Anterior cingulate cortex (tissue), 58 donors: ENCODE results near the gene OR2H1.

ENCODE experiments used
- DNase-seq, 58 donors: peaks; one replicate each; lab custom pipeline; 2025; lab: John Stamatoyannopoulos, UW

OR2H1 gene

DNA sequence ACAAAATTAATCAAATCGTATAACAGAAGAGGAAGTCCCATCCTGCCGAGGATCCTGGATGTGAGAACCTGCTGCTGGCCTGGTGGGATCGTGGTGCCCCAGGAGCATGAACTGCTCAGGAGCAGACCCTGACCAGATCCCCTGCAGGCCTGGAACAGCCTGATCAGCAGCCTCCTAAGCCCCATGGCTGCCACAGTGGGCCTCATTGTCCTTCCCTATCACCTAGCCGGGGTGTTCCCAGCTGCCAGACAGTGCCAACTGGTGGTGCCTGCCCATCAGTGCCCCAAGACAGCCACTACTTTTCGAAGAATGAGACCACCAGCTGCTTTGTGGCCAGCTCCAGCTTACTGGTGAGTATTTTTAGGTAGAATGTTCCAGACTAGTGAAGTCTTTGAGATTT lies 50.4 kb downstream of the OR2H1 start:
- DNase-seq: no peak

DNA sequence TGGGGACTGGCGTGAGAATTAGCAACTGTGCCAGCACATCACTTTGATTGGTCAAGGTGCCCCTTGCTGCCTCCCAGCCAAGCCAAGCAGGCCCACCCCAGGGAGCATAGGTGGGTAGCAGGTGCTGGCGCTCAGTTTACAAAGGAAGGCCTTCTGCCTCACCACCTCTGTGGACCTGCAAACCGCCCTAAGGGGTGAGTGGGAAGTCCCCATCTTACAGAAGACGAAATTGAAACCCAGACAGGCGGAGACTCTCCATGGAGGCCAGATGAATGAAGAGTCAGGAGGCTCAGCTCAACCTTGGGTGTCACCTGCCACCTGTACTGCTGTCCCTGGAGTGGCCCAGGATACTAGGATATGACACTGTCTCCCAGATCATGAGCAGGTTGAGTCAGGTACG lies 52.3 kb downstream of the OR2H1 start:
- DNase-seq: no peak

DNA sequence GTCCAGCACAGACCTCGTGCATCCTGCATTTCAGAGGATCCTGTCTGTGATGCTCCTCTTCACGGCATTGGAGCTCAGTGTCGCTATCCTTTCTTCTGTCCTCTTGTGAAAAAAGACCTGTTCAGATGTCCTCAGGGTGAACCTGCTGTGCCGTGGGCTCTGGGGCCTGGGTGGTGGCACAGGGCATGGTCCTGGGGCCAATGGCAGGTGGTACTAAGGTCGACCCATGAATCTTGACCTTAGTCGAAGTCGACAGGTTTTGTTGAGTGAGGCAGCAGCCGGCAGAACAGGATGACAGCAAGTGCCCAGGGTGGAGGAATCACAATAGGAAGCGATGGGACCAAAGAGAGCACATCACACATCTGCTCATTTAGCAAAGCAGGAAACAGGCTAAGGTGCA lies 52.8 kb downstream of the OR2H1 start:
- no peak for DNase-seq

DNA sequence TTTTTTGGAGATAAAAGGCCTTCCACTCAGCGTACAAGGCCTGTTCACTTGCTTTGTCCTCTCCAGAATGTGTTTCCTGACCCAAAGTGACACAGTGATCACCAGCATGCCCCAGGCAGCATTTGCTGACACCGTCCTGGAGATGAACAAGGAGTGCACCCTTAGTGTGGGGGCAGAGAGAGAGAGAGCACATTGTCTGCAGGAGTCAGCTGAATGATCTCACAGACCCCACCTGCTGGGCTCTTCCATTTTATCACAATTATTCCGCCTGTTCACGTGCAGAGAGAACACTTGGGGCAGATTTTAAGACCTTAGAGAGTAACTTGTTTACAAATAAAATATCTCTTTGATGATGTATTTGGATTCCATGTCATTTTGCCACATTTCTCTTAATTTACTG lies 53.2 kb downstream of the OR2H1 start:
- DNase-seq: no peak

DNA sequence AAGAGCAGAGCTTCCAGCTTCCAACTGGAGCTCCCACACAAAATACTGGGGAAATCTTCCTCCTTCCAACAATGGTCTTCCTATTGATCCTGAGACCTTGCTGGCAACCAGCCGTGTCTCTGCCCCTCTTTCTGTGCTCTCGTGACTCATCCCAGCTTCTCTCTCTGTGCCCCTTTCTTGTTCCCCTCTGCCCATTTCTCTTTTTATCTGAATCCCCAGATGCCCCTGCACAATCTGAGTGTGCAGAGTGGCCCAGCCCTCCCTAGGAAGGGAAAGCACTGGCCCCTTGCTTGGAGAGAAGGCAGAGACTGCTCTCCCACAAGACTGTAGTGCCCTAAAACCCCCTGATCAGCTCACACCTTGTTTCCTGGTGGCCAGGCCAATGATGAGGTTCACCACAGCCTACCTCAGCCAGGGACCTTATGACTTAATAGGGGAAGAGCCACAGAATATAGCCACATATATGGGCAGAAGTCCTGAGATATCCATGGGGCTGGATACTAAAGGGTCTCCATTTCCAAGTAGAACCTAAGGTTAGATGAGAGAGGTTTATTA lies 53.9 kb downstream of the OR2H1 start:
- no peak for DNase-seq
